Natural killer cell (primary cell): ENCODE measurements around the gene PROS1. TPM values are rescaled to one million over a fixed set of nuclear protein-coding genes. Genes with fewer than 3 reads are reported as not detected.
"Not testable (repeated sequence)": the region's sequence is repeated elsewhere in the genome, so short reads cannot be mapped to it uniquely, and the experiment has no call there.

Experiments
- ATAC-seq, 3 donors: fragments of 150-1000 bp in 2 of 3; fragments of 200-7000 bp in 1 of 3; cut with Tn5 transposase; 1 replicate in 1 of 3; 2 replicates in 2 of 3; pipeline ENCODE4 v1.10.0; 2021; ENCODE audit warnings: mild to moderate bottlenecking in 2 of 3, moderate library complexity in 2 of 3
- DNase-seq, 2 donors: peaks; one replicate each; pipeline versions ENCODE4 v3.0.0 to v3.0.0-alpha.2; 2013 to 2021; ENCODE audit warnings: mixed read lengths in 1 of 2
- H3K27ac ChIP-seq: one replicate; pipeline ENCODE4 v1.5.1; 2013; ENCODE audit warnings: mild to moderate bottlenecking, low read length
- H3K27me3 ChIP-seq: one replicate; pipeline ENCODE4 v1.6.1; 2013; ENCODE audit warnings: low read length; ENCODE audit not compliant: control insufficient read depth, insufficient read depth
- H3K36me3 ChIP-seq: one replicate; pipeline ENCODE4 v1.6.1; 2013; ENCODE audit warnings: low read length; ENCODE audit not compliant: control insufficient read depth, insufficient read depth
- H3K4me1 ChIP-seq: one replicate; pipeline ENCODE4 v1.6.1; 2013; ENCODE audit warnings: low read length; ENCODE audit not compliant: control insufficient read depth, insufficient read depth
- H3K4me3 ChIP-seq: one replicate; pipeline ENCODE4 v1.5.1; 2013; ENCODE audit warnings: low read length
- H3K9me3 ChIP-seq: one replicate; pipeline ENCODE4 v1.6.1; 2013; ENCODE audit warnings: low read length; ENCODE audit not compliant: control insufficient read depth, insufficient read depth
- H3K27ac Mint-ChIP-seq, 2 donors: one replicate each; pipeline ENCODE4 v1.8.0; 2022; ENCODE audit warnings: mild to moderate bottlenecking in 2 of 2, mixed read lengths in 2 of 2, moderate library complexity in 1 of 2
- H3K27me3 Mint-ChIP-seq, 2 donors: one replicate each; pipeline ENCODE4 v1.8.0; 2022; ENCODE audit warnings: low read depth in 2 of 2, mixed read lengths in 2 of 2
- H3K36me3 Mint-ChIP-seq: one replicate; pipeline ENCODE4 v1.8.0; 2022; ENCODE audit warnings: mixed read lengths
- H3K4me1 Mint-ChIP-seq, 2 donors: one replicate each; pipeline ENCODE4 v1.8.0; 2022; ENCODE audit warnings: mixed read lengths in 2 of 2
- H3K4me3 Mint-ChIP-seq: one replicate; pipeline ENCODE4 v1.8.0; 2022; ENCODE audit warnings: mild to moderate bottlenecking, moderate library complexity, mixed read lengths
- H3K9me3 Mint-ChIP-seq, 2 donors: one replicate each; pipeline ENCODE4 v1.8.0; 2022; ENCODE audit warnings: mixed read lengths in 2 of 2
- CTCF ChIP-seq: fragments of 200-600 bp; IDR thresholded peaks from one replicate; pipeline ENCODE4 v1.8.0; 2022; ENCODE audit warnings: antibody characterized with exemption
- WGBS: methylation state at CpG from one replicate; pipeline ENCODE4 v1.1.7; 2013; ENCODE audit warnings: missing lambda C conversion rate; ENCODE audit not compliant: insufficient coverage; 5-methylcytosine and 5-hydroxymethylcytosine counted together
- intact Hi-C: fragments of 100-400 bp; cut with micrococcal nuclease; formaldehyde crosslinking; loops from one replicate; pipeline ENCODE4 v1.14.2; 2022
- total RNA-seq, 4 donors: library from RNA; stranded (reverse); fragments of 120-200 nt in 1 of 4; gene quantifications; one replicate each; pipeline versions ENCODE4 v1.2.3 to v1.2.4, GENCODE V29; 2013 to 2022

PROS1 gene
- total RNA-seq, 3 donors from 2014 or later (not counting 1 experiment from before 2014, with no cell fraction given) = 0.25 to 1.4 (median 0.68) TPM

GRCh38 chr3:93906245-93906644, 67.5 kb downstream of the PROS1 start:
- intact Hi-C loops = no loop called here
- Mint-ChIP-seq H3K27me3 (no peaks in the 10 kb centered on the region), H3K4me1 (no peaks in the 10 kb centered on the region), H3K36me3 (no peaks in the 10 kb centered on the region), H3K27ac (no peak overlapping the region), H3K4me3 (no peak overlapping the region), H3K9me3 (peaks cover 4 to 12% of the 10 kb centered on the region in 2 donors)
- no peaks in the 10 kb centered on the region for H3K36me3 ChIP-seq
- no peaks in the 10 kb centered on the region for H3K27me3 ChIP-seq
- H3K4me1 ChIP-seq = no peaks in the 10 kb centered on the region
- DNase-seq = no peak
- H3K4me3 ChIP-seq = no peak overlapping the region
- no peak for ATAC-seq
- TF ChIP-seq CTCF = no peak
- WGBS = 89% methylated on average over 9 of the region's 9 CpGs
- no peak overlapping the region for H3K27ac ChIP-seq
- peaks cover 10% of the 10 kb centered on the region for H3K9me3 ChIP-seq

GRCh38 chr3:93904568-93904967, 69.1 kb downstream of the PROS1 start:
- Mint-ChIP-seq H3K36me3 (no peaks in the 10 kb centered on the region), H3K27me3 (no peaks in the 10 kb centered on the region), H3K4me3 (no peak overlapping the region), H3K27ac (no peak overlapping the region), H3K4me1 (no peaks in the 10 kb centered on the region), H3K9me3 (peaks cover 4 to 12% of the 10 kb centered on the region in 2 donors)
- H3K9me3 ChIP-seq = peaks cover 10% of the 10 kb centered on the region
- intact Hi-C loops = no loop called here
- WGBS = no CpG with 5 or more reads among the region's 1 CpG
- no peak overlapping the region for H3K27ac ChIP-seq
- H3K4me3 ChIP-seq = no peak overlapping the region
- DNase-seq (no peak), ATAC-seq (no peak)
- no peak for TF ChIP-seq CTCF
- H3K36me3 ChIP-seq = no peaks in the 10 kb centered on the region
- H3K27me3 ChIP-seq = no peaks in the 10 kb centered on the region
- H3K4me1 ChIP-seq = no peaks in the 10 kb centered on the region

- H3K4me3 Mint-ChIP-seq, H3K27ac Mint-ChIP-seq, ATAC-seq, H3K27ac ChIP-seq, H3K27me3 ChIP-seq, intact Hi-C loops, H3K4me3 ChIP-seq, H3K4me1 Mint-ChIP-seq, H3K36me3 Mint-ChIP-seq, H3K36me3 ChIP-seq, H3K27me3 Mint-ChIP-seq, DNase-seq, H3K9me3 ChIP-seq, H3K4me1 ChIP-seq: not testable (repeated sequence)
- 83% methylated on average over 1 of the region's 3 CpGs for WGBS
- H3K9me3 Mint-ChIP-seq = peaks cover 6 to 13% of the 10 kb centered on the region in 2 donors
These were observed 95.3 kb downstream of the PROS1 start for GRCh38 chr3:93878250-93879017.

GRCh38 chr3:93877427-93877826, 96.3 kb downstream of the PROS1 start:
- H3K36me3 Mint-ChIP-seq, H3K4me1 Mint-ChIP-seq, intact Hi-C loops, H3K27ac ChIP-seq, H3K4me3 Mint-ChIP-seq, H3K36me3 ChIP-seq, H3K27me3 ChIP-seq, H3K27me3 Mint-ChIP-seq, ATAC-seq, H3K4me3 ChIP-seq, H3K4me1 ChIP-seq, DNase-seq, H3K27ac Mint-ChIP-seq, H3K9me3 ChIP-seq: not testable (repeated sequence)
- peaks cover 2 to 15% of the 10 kb centered on the region in 2 donors for H3K9me3 Mint-ChIP-seq
- WGBS = 75% methylated on average over 1 of the region's 4 CpGs

- not testable (repeated sequence) for H3K9me3 ChIP-seq
These were observed 100.3 kb downstream of the PROS1 start for GRCh38 chr3:93873412-93873811.

More at GRCh38 chr3:93873412-93873811, 100.3 kb downstream of the PROS1 start:
- H3K27me3 Mint-ChIP-seq, intact Hi-C loops, H3K27ac Mint-ChIP-seq, H3K4me1 ChIP-seq, H3K36me3 Mint-ChIP-seq, H3K36me3 ChIP-seq, ATAC-seq, H3K27ac ChIP-seq, H3K4me1 Mint-ChIP-seq, DNase-seq, H3K4me3 Mint-ChIP-seq, H3K4me3 ChIP-seq, H3K27me3 ChIP-seq: not testable (repeated sequence)
- H3K9me3 Mint-ChIP-seq = peaks cover 7 to 16% of the 10 kb centered on the region in 2 donors
